ENCODE data around the gene S100A16. TPM values are rescaled to one million over a fixed set of nuclear protein-coding genes. Genes with fewer than 3 reads are reported as not detected.
"Not testable (repeated sequence)": the region's sequence is repeated elsewhere in the genome, so short reads cannot be mapped to it uniquely, and the experiment has no call there.

The S100A16 gene
- total RNA-seq, 1 donor from 2014 or later: 143 TPM

GRCh38 chr1:153578936-153579335, 34.0 kb downstream of the S100A16 start:
- H3K9me3 Mint-ChIP-seq (ENCODE audit: unreplicated experiment): no peaks in the 10 kb centered on the region
- H3K4me3 Mint-ChIP-seq (ENCODE audit: unreplicated experiment): no peak overlapping the region
- H3K27me3 Mint-ChIP-seq (ENCODE audit: unreplicated experiment): no peaks in the 10 kb centered on the region
- H3K4me1 Mint-ChIP-seq (ENCODE audit: unreplicated experiment): peaks cover 14% of the 10 kb centered on the region
- no peak overlapping the region for H3K27ac Mint-ChIP-seq (ENCODE audit: unreplicated experiment)
- H3K36me3 Mint-ChIP-seq (ENCODE audit: unreplicated experiment): no peaks in the 10 kb centered on the region
- TF ChIP-seq, protein P1, sequence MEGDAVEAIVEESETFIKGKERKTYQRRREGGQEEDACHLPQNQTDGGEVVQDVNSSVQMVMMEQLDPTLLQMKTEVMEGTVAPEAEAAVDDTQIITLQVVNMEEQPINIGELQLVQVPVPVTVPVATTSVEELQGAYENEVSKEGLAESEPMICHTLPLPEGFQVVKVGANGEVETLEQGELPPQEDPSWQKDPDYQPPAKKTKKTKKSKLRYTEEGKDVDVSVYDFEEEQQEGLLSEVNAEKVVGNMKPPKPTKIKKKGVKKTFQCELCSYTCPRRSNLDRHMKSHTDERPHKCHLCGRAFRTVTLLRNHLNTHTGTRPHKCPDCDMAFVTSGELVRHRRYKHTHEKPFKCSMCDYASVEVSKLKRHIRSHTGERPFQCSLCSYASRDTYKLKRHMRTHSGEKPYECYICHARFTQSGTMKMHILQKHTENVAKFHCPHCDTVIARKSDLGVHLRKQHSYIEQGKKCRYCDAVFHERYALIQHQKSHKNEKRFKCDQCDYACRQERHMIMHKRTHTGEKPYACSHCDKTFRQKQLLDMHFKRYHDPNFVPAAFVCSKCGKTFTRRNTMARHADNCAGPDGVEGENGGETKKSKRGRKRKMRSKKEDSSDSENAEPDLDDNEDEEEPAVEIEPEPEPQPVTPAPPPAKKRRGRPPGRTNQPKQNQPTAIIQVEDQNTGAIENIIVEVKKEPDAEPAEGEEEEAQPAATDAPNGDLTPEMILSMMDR (IDR thresholded peaks at IDR 0.05): no peak
- no peak for DNase-seq (ENCODE audit: extremely low spot score, unreplicated experiment)

GRCh38 chr1:153578490-153578889, 34.4 kb downstream of the S100A16 start:
- DNase-seq (ENCODE audit: extremely low spot score, unreplicated experiment): no peak

GRCh38 chr1:153577624-153578051, 35.3 kb downstream of the S100A16 start:
- Mint-ChIP-seq H3K9me3 (ENCODE audit: unreplicated experiment) (no peaks in the 10 kb centered on the region), H3K4me3 (ENCODE audit: unreplicated experiment) (no peak overlapping the region), H3K27me3 (ENCODE audit: unreplicated experiment) (no peaks in the 10 kb centered on the region), H3K36me3 (ENCODE audit: unreplicated experiment) (no peaks in the 10 kb centered on the region), H3K27ac (ENCODE audit: unreplicated experiment) (peak overlapping the region; percentile 36), H3K4me1 (ENCODE audit: unreplicated experiment) (peaks cover 22% of the 10 kb centered on the region)
- DNase-seq (ENCODE audit: extremely low spot score, unreplicated experiment): no peak
- TF ChIP-seq, protein P1 (IDR thresholded peaks at IDR 0.05): no peak

More at GRCh38 chr1:153578490-153578889, 34.4 kb downstream of the S100A16 start:
- H3K27ac Mint-ChIP-seq (ENCODE audit: unreplicated experiment): no peak overlapping the region
- peaks cover 14% of the 10 kb centered on the region for H3K4me1 Mint-ChIP-seq (ENCODE audit: unreplicated experiment)
- no peaks in the 10 kb centered on the region for H3K9me3 Mint-ChIP-seq (ENCODE audit: unreplicated experiment)
- H3K36me3 Mint-ChIP-seq (ENCODE audit: unreplicated experiment): no peaks in the 10 kb centered on the region
- TF ChIP-seq, protein P1 (IDR thresholded peaks at IDR 0.05): no peak
- no peak overlapping the region for H3K4me3 Mint-ChIP-seq (ENCODE audit: unreplicated experiment)
- no peaks in the 10 kb centered on the region for H3K27me3 Mint-ChIP-seq (ENCODE audit: unreplicated experiment)

DNA sequence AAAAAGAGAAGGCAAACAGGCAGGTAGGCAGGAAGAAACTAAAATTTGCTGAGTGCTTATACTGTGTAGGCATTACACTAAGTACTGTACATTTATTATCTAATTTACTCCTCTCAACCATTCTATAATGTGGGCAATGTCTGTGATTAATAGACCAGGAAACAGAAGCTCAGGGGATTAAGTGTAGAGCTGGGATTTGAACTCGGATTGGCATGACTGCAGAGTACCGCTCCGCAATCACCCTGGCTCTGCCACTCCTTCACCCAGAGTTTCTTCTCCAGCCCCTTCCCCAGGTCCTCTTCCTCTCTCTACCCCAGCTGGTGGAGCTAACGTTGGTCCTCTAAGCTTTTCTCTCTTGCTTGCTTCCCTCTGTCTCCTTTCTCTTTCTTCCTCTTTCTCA, 35.8 kb downstream of the S100A16 start:
- Mint-ChIP-seq H3K27me3 (ENCODE audit: unreplicated experiment) (no peaks in the 10 kb centered on the region), H3K9me3 (ENCODE audit: unreplicated experiment) (no peaks in the 10 kb centered on the region), H3K36me3 (ENCODE audit: unreplicated experiment) (no peaks in the 10 kb centered on the region), H3K27ac (ENCODE audit: unreplicated experiment) (no peak overlapping the region), H3K4me3 (ENCODE audit: unreplicated experiment) (no peak overlapping the region), H3K4me1 (ENCODE audit: unreplicated experiment) (peaks cover 23% of the 10 kb centered on the region)
- no peak for DNase-seq (ENCODE audit: extremely low spot score, unreplicated experiment)
- TF ChIP-seq, protein P1 (IDR thresholded peaks at IDR 0.05): no peak

GRCh38 chr1:153575497-153575896, 37.4 kb downstream of the S100A16 start:
- H3K27me3 Mint-ChIP-seq (ENCODE audit: unreplicated experiment); DNase-seq (ENCODE audit: extremely low spot score, unreplicated experiment); H3K9me3 Mint-ChIP-seq (ENCODE audit: unreplicated experiment); H3K36me3 Mint-ChIP-seq (ENCODE audit: unreplicated experiment); H3K4me3 Mint-ChIP-seq (ENCODE audit: unreplicated experiment); H3K27ac Mint-ChIP-seq (ENCODE audit: unreplicated experiment): not testable (repeated sequence)
- H3K4me1 Mint-ChIP-seq (ENCODE audit: unreplicated experiment): peaks cover 29% of the 10 kb centered on the region

GRCh38 chr1:153575081-153575491, 37.9 kb downstream of the S100A16 start:
- not testable (repeated sequence) for H3K27me3 Mint-ChIP-seq (ENCODE audit: unreplicated experiment)

More at GRCh38 chr1:153575081-153575491, 37.9 kb downstream of the S100A16 start:
- H3K4me1 Mint-ChIP-seq (ENCODE audit: unreplicated experiment): peaks cover 29% of the 10 kb centered on the region
- H3K27ac Mint-ChIP-seq (ENCODE audit: unreplicated experiment); H3K9me3 Mint-ChIP-seq (ENCODE audit: unreplicated experiment); DNase-seq (ENCODE audit: extremely low spot score, unreplicated experiment); H3K36me3 Mint-ChIP-seq (ENCODE audit: unreplicated experiment); H3K4me3 Mint-ChIP-seq (ENCODE audit: unreplicated experiment): not testable (repeated sequence)
